Adrenal gland (tissue), 12 donors: ENCODE data around the gene CLCNKB. TPM values are rescaled to one million over a fixed set of nuclear protein-coding genes. Genes with fewer than 3 reads are reported as not detected.
A peak's percentile ranks its signal among the peaks of the same experiment; 100 is the strongest.
"Not testable (repeated sequence)": the region's sequence is repeated elsewhere in the genome, so short reads cannot be mapped to it uniquely, and the experiment has no call there.

Source experiments
- DNase-seq, 7 donors: peaks; one replicate each; pipeline ENCODE4 v3.0.0-alpha.2; 2019 to 2020
- H3K27ac ChIP-seq, 5 donors: fragments of 200-600 bp; sonication (generic) in 4 of 5; 1 replicate in 3 of 5; 2 replicates in 2 of 5; pipeline versions ENCODE4 v1.5.1 to v1.8.0; 2016 to 2020; ENCODE audit warnings: mild to moderate bottlenecking in 1 of 5
- H3K27me3 ChIP-seq: fragments of 200-600 bp; 2 replicates; pipeline ENCODE4 v1.8.0; 2021
- H3K36me3 ChIP-seq, 2 donors: fragments of 200-600 bp; replicated peaks in 1 of 2; 1 replicate in 1 of 2; 2 replicates in 1 of 2; pipeline versions ENCODE4 v1.5.1 to v1.8.0; 2018 to 2022
- H3K4me1 ChIP-seq, 2 donors: fragments of 200-600 bp; replicated peaks in 1 of 2; 1 replicate in 1 of 2; 2 replicates in 1 of 2; pipeline versions ENCODE4 v1.5.1 to v1.8.0; 2018 to 2021
- H3K4me3 ChIP-seq, 4 donors: fragments of 200-600 bp; sonication (generic) in 3 of 4; one replicate each; pipeline ENCODE4 v1.5.1; 2016 to 2018
- H3K9me3 ChIP-seq, 3 donors: fragments of 200-600 bp; sonication (generic) in 1 of 3; replicated peaks in 1 of 3; 1 replicate in 2 of 3; 2 replicates in 1 of 3; pipeline versions ENCODE4 v1.5.1 to v1.8.0; 2016 to 2021
- CTCF ChIP-seq, 6 experiments: fragments of 450-650 bp in 4 of 6; fragments of 200-600 bp in 2 of 6; sonication (generic) in 1 of 6; IDR thresholded peaks; 1 replicate in 5 of 6; 2 replicates in 1 of 6; pipeline versions ENCODE4 v1.5.1 to v1.8.0; 2016 to 2021; ENCODE audit warnings: antibody characterized with exemption in 6 of 6, mild to moderate bottlenecking in 2 of 6, moderate library complexity in 1 of 6
- POLR2A ChIP-seq, 2 donors: fragments of 450-650 bp; IDR thresholded peaks; one replicate each; pipeline ENCODE4 v1.6.1; 2017; ENCODE audit warnings: antibody characterized with exemption in 2 of 2, mild to moderate bottlenecking in 2 of 2, moderate library complexity in 1 of 2
- WGBS, 4 donors: extraction: QIAGEN DNeasy Blood & Tissue Kit in 2 of 4; methylation state at CpG; one replicate each; pipeline versions ENCODE4 v1.1.5 to v1.1.7; 2013 to 2017; 5-methylcytosine and 5-hydroxymethylcytosine counted together
- intact Hi-C, 2 donors: fragments of 100-400 bp; cut with DNase I; formaldehyde crosslinking; loops; one replicate each; pipeline versions ENCODE4 v1.14.1 to v1.15.0; 2022 to 2023
- polyA plus RNA-seq, 3 donors: library from polyadenylated mRNA; stranded (reverse); fragments of 200-250 nt in 2 of 3; fragments of 350-450 nt in 1 of 3; fragmentation: Illumina TruSeq in 1 of 3; extraction: RNeasy Lipid Tissue Mini Kit (QIAGEN cat#74804) in 1 of 3; gene quantifications; one replicate each; pipeline ENCODE4 v1.2.3, GENCODE V29; 2013 to 2014
- total RNA-seq, 9 donors: library from RNA; depleted of rRNA in 4 of 9; stranded (reverse); fragments of >200 nt in 4 of 9; fragments of 120-200 nt in 1 of 9; fragmentation: NEBNext Ultra II Directional in 1 of 9; extraction: Animal tissue kit (Norgen Biotek cat#: 25700) in 1 of 9; gene quantifications; one replicate each; pipeline versions ENCODE4 v1.1.0 to v1.2.4, GENCODE V29; 2013 to 2023
- donor health status: healthy with polysubstance abuse.
- donor health status: Bipolar disorder and iron deficiency.
- donor health status: DM: yes; HTN: yes; CAD: no.
- donor health status: DM: no; HTN: no; CAD: no.
- donor health status: DM: no; HTN: no; CAD: no.
- donor health status: DM: yes; HTN: yes; CAD: no.

The CLCNKB gene
- total and polyA plus RNA-seq, 12 donors = 0.67 to 9.9 (median 2.6) TPM

GRCh38 chr1:16031551-16031950 is 12.0 kb upstream of the CLCNKB start:
- Histone ChIP-seq H3K4me3 (no peak overlapping the region), H3K36me3 (no peaks in the 10 kb centered on the region), H3K9me3 (no peaks in the 10 kb centered on the region), H3K4me1 (peaks cover 7% of the 10 kb centered on the region in 2 donors), H3K27ac (no peak overlapping the region), H3K27me3 (no peaks in the 10 kb centered on the region)
- no peak for DNase-seq
- WGBS, 4 donors = 35 to 72% (median 61%) methylated on average over 2 to 8 of the region's 8 CpGs; no CpG with 5 or more reads in 1 of the 4 donors
- intact Hi-C loops = no loop called here
- TF ChIP-seq CTCF (IDR thresholded peaks at IDR 0.05) (no peak), POLR2A (IDR thresholded peaks at IDR 0.05) (no peak)

GRCh38 chr1:16032388-16033102 is 11.0 kb upstream of the CLCNKB start:
- intact Hi-C loops = no loop called here
- no peaks in the 10 kb centered on the region for H3K27me3 ChIP-seq
- WGBS, 4 donors = 35 to 62% (median 47%) methylated on average over 9 to 18 of the region's 18 CpGs

GRCh38 chr1:16033103-16033632 is 10.4 kb upstream of the CLCNKB start:
- H3K27ac ChIP-seq, H3K36me3 ChIP-seq, H3K4me3 ChIP-seq, intact Hi-C loops, H3K9me3 ChIP-seq, DNase-seq, H3K27me3 ChIP-seq, H3K4me1 ChIP-seq: not testable (repeated sequence)
- WGBS, 4 donors = 41 to 67% (median 65%) methylated on average over 5 to 7 of the region's 7 CpGs
- peak in 1 of 6 experiments; percentile 1 for TF ChIP-seq CTCF (IDR thresholded peaks at IDR 0.05)

More at GRCh38 chr1:16032388-16033102, 11.0 kb upstream of the CLCNKB start:
- Histone ChIP-seq H3K36me3 (no peaks in the 10 kb centered on the region), H3K27ac (no peak overlapping the region), H3K4me3 (no peak overlapping the region), H3K4me1 (no peaks in the 10 kb centered on the region), H3K9me3 (no peaks in the 10 kb centered on the region)
- peak; percentile 91 to 100 (median 99) for TF ChIP-seq CTCF (IDR thresholded peaks at IDR 0.05)
- no peak for TF ChIP-seq POLR2A (IDR thresholded peaks at IDR 0.05)
- DNase-seq = peak; percentile 87 to 95 (median 92)

GRCh38 chr1:16036461-16036860 is 7.1 kb upstream of the CLCNKB start:
- intact Hi-C loops, H3K27ac ChIP-seq, DNase-seq, H3K27me3 ChIP-seq, H3K9me3 ChIP-seq, H3K36me3 ChIP-seq, H3K4me1 ChIP-seq, H3K4me3 ChIP-seq: not testable (repeated sequence)
- WGBS, 4 donors = 89 to 100% (median 90%) methylated on average over 1 to 10 of the region's 11 CpGs; no CpG with 5 or more reads in 1 of the 4 donors

- TF ChIP-seq CTCF (IDR thresholded peaks at IDR 0.05) (no peak), POLR2A (IDR thresholded peaks at IDR 0.05) (no peak)
- Histone ChIP-seq H3K4me1 (no peaks in the 10 kb centered on the region), H3K4me3 (no peak overlapping the region), H3K27ac (no peak overlapping the region), H3K27me3 (no peaks in the 10 kb centered on the region), H3K36me3 (no peaks in the 10 kb centered on the region), H3K9me3 (no peaks in the 10 kb centered on the region)
- 73 to 89% (median 83%) methylated on average over 2 to 4 of the region's 4 CpGs; no CpG with 5 or more reads in 1 of the 4 donors for WGBS, 4 donors
- intact Hi-C loops = no loop called here
- DNase-seq = no peak
Observed at GRCh38 chr1:16038620-16038912, 5.0 kb upstream of the CLCNKB start.

GRCh38 chr1:16039871-16040270 is 3.7 kb upstream of the CLCNKB start:
- H3K4me1 ChIP-seq, DNase-seq, H3K4me3 ChIP-seq, H3K27me3 ChIP-seq, H3K27ac ChIP-seq, H3K9me3 ChIP-seq, intact Hi-C loops, H3K36me3 ChIP-seq: not testable (repeated sequence)
- 33 to 82% (median 80%) methylated on average over 1 to 8 of the region's 8 CpGs; no CpG with 5 or more reads in 1 of the 4 donors for WGBS, 4 donors
